Measurements from ENCODE around the gene GABPB2. TPM values are rescaled to one million over a fixed set of nuclear protein-coding genes. Genes with fewer than 3 reads are reported as not detected.

The GABPB2 gene
- total RNA-seq, 1 experiment from 2014 or later = 12.5 TPM

GRCh38 chr1:151156515-151156819 is 85.9 kb downstream of the GABPB2 start, which contains the start of gene TNFAIP8L2:
TNFAIP8L2 (plus strand) TSS chr1:151156649; CDS start chr1:151158698, 2,049 bp downstream.
- Histone ChIP-seq H3K27me3 (replicated peaks; ENCODE audit: insufficient read depth, low read depth, low read length, poor library complexity) (no peaks in the 10 kb centered on the region), H3K9me3 (ENCODE audit: low read depth, low read length, poor library complexity, severe bottlenecking) (no peaks in the 10 kb centered on the region), H3K27ac (ENCODE audit: low read depth, low read length, poor library complexity, severe bottlenecking) (no peak within 1 kb of the TSS), H3K4me3 (ENCODE audit: low read depth, low read length, poor library complexity, severe bottlenecking) (no peak within 1 kb of the TSS), H3K4me1 (ENCODE audit: insufficient read depth, low read length, poor library complexity, severe bottlenecking) (no peaks in the 10 kb centered on the region), H3K36me3 (ENCODE audit: insufficient read depth, low read length, poor library complexity, severe bottlenecking) (peaks cover 2% of the 10 kb centered on the region)
- BruUV-seq (replicated peaks) = no TSS peak
- no peak for TF ChIP-seq EZH2 (IDR thresholded peaks at IDR 0.05; ENCODE audit: borderline replicate concordance, low read depth, low read length, poor library complexity, severe bottlenecking)
- TF ChIP-seq CTCF (conservative IDR thresholded peaks at IDR 0.05; ENCODE audit: low read depth, low read length) = no peak
- ChIA-PET POLR2A (ENCODE audit: low non-redundant PET) (no interaction called here), CTCF (interaction anchor here (3.7 kb wide), 1 partner anchor 56 kb away, joined by 21 read pairs; no protein-coding TSS in a partner anchor)
- DNase-seq (ENCODE audit: low spot score) = no peak
- intact Hi-C loops (cut with micrococcal nuclease; ENCODE audit: unreplicated experiment) = loop anchor here (2.0 to 10.0 kb wide), 2 partner anchors 58 to 132 kb away; no protein-coding TSS in a partner anchor

GRCh38 chr1:151157067-151157531 is 86.5 kb downstream of the GABPB2 start:
- intact Hi-C loops (cut with micrococcal nuclease; ENCODE audit: unreplicated experiment) = loop anchor here (2.0 to 10.0 kb wide), 2 partner anchors 58 to 132 kb away; no protein-coding TSS in a partner anchor
- peaks cover 3% of the 10 kb centered on the region for H3K36me3 ChIP-seq (ENCODE audit: insufficient read depth, low read length, poor library complexity, severe bottlenecking)
- no peaks in the 10 kb centered on the region for H3K4me1 ChIP-seq (ENCODE audit: insufficient read depth, low read length, poor library complexity, severe bottlenecking)
- H3K4me3 ChIP-seq (ENCODE audit: low read depth, low read length, poor library complexity, severe bottlenecking) = no peak overlapping the region
- no TSS peak for BruUV-seq (replicated peaks)
- no peak for TF ChIP-seq CTCF (conservative IDR thresholded peaks at IDR 0.05; ENCODE audit: low read depth, low read length)
- no peak for TF ChIP-seq EZH2 (IDR thresholded peaks at IDR 0.05; ENCODE audit: borderline replicate concordance, low read depth, low read length, poor library complexity, severe bottlenecking)
- H3K27ac ChIP-seq (ENCODE audit: low read depth, low read length, poor library complexity, severe bottlenecking) = no peak overlapping the region
- ChIA-PET CTCF (interaction anchor here (3.7 kb wide), 1 partner anchor 57 kb away, joined by 21 read pairs; no protein-coding TSS in a partner anchor), POLR2A (ENCODE audit: low non-redundant PET) (no interaction called here)
- H3K9me3 ChIP-seq (ENCODE audit: low read depth, low read length, poor library complexity, severe bottlenecking) = no peaks in the 10 kb centered on the region
- no peaks in the 10 kb centered on the region for H3K27me3 ChIP-seq (replicated peaks; ENCODE audit: insufficient read depth, low read depth, low read length, poor library complexity)
- no peak for DNase-seq (ENCODE audit: low spot score)

GRCh38 chr1:151158326-151158725 is 87.8 kb downstream of the GABPB2 start:
- ChIA-PET CTCF (interaction anchor here (3.7 kb wide), 1 partner anchor 58 kb away, joined by 21 read pairs; no protein-coding TSS in a partner anchor), POLR2A (ENCODE audit: low non-redundant PET) (no interaction called here)
- Histone ChIP-seq H3K9me3 (ENCODE audit: low read depth, low read length, poor library complexity, severe bottlenecking) (no peaks in the 10 kb centered on the region), H3K4me1 (ENCODE audit: insufficient read depth, low read length, poor library complexity, severe bottlenecking) (no peaks in the 10 kb centered on the region), H3K27me3 (replicated peaks; ENCODE audit: insufficient read depth, low read depth, low read length, poor library complexity) (no peaks in the 10 kb centered on the region), H3K4me3 (ENCODE audit: low read depth, low read length, poor library complexity, severe bottlenecking) (no peak overlapping the region), H3K27ac (ENCODE audit: low read depth, low read length, poor library complexity, severe bottlenecking) (no peak overlapping the region), H3K36me3 (ENCODE audit: insufficient read depth, low read length, poor library complexity, severe bottlenecking) (peaks cover 3% of the 10 kb centered on the region)
- intact Hi-C loops (cut with micrococcal nuclease; ENCODE audit: unreplicated experiment) = loop anchor here (10.0 kb wide), 1 partner anchor 134 kb away; no protein-coding TSS in a partner anchor
- no peak for DNase-seq (ENCODE audit: low spot score)
- BruUV-seq (replicated peaks) = no TSS peak
- TF ChIP-seq CTCF (conservative IDR thresholded peaks at IDR 0.05; ENCODE audit: low read depth, low read length) (no peak), EZH2 (IDR thresholded peaks at IDR 0.05; ENCODE audit: borderline replicate concordance, low read depth, low read length, poor library complexity, severe bottlenecking) (no peak)
